ENCODE results near the gene SMIM45.

The SMIM45 gene

DNA sequence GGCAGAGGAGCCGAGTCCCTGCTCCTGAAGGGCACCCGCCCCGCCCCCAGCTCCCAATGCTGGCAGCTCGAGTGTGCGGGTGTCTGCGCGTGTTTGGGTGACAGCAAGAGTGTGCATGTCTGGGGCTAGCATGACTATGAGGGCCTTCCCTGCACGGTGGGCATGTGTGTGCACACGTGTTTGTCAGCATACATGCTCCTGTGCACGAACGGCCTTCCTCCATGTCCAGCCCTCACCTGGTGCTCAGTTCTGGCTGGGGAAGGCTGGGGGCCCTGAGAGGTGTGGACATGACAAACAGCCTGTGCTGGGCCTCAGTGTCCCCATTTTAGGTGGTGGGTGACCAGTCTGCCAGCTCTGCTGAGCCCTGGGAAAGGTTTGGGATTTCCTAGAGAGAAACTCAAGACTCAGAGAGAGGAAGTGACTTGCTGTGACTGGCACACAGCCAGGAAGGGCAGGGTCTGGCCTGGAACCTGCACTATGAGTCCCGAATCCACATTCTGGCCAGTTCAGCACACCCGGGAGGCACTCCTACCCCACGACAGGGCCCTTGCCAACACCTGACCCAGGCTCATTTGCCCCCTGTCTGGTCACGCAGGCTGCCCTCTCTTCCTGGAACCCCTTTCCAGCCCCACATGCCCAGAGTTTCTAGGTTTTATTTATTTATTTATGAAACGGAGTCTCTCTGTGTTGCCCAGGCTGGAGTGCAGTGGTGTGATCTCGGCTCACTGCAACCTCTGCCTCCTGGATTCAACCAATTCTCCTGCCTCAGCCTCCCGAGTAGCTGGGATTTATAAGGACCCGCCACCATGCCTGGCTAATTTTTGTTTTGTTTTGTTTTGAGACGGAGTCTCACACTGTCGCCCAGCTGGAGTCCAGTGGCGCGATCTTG lies 33.8 kb upstream of the SMIM45 start:
- Histone ChIP-seq H3K9ac (ENCODE audit: low read depth, low read length) (no peak overlapping the region), H4K20me1 (ENCODE audit: insufficient read depth, low read length) (peaks cover 17% of the 10 kb centered on the region), H3K79me2 (ENCODE audit: insufficient read depth, low read length) (no peaks in the 10 kb centered on the region), H3K4me2 (ENCODE audit: insufficient read depth, low read length) (no peak overlapping the region), H3K4me1 (ENCODE audit: insufficient read depth, low read length) (no peaks in the 10 kb centered on the region; the same call in 1 of the 2 replicates), H3K27ac (ENCODE audit: low read length) (no peak overlapping the region), H3K27me3 (ENCODE audit: insufficient read depth, low read length, poor library complexity) (peaks cover 4% of the 10 kb centered on the region), H3K4me3 (ENCODE audit: low read depth in 1 of 2, low read length in 2 of 2) (no peak overlapping the region), H3K36me3 (ENCODE audit: insufficient read depth, low read length) (0 out of 2 replicates have a peak, but pooled peaks cover under 1% of the 10 kb centered on the region), H3K9me3 (ENCODE audit: insufficient read depth, low read length, severe bottlenecking) (no peaks in the 10 kb centered on the region), H2AFZ (ENCODE audit: low read depth, low read length) (no peak overlapping the region)
- DNase-seq: no peak
- TF ChIP-seq EZH2 (IDR thresholded peaks at IDR 0.05; ENCODE audit: borderline replicate concordance, low read depth, low read length, severe bottlenecking): no peak
- TF ChIP-seq, protein P1, sequence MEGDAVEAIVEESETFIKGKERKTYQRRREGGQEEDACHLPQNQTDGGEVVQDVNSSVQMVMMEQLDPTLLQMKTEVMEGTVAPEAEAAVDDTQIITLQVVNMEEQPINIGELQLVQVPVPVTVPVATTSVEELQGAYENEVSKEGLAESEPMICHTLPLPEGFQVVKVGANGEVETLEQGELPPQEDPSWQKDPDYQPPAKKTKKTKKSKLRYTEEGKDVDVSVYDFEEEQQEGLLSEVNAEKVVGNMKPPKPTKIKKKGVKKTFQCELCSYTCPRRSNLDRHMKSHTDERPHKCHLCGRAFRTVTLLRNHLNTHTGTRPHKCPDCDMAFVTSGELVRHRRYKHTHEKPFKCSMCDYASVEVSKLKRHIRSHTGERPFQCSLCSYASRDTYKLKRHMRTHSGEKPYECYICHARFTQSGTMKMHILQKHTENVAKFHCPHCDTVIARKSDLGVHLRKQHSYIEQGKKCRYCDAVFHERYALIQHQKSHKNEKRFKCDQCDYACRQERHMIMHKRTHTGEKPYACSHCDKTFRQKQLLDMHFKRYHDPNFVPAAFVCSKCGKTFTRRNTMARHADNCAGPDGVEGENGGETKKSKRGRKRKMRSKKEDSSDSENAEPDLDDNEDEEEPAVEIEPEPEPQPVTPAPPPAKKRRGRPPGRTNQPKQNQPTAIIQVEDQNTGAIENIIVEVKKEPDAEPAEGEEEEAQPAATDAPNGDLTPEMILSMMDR (IDR thresholded peaks at IDR 0.05; ENCODE audit: borderline replicate concordance, extremely low read depth, low read length, poor library complexity, severe bottlenecking): no peak
- no peak for ATAC-seq (ENCODE audit: insufficient read depth, low read depth)

DNA sequence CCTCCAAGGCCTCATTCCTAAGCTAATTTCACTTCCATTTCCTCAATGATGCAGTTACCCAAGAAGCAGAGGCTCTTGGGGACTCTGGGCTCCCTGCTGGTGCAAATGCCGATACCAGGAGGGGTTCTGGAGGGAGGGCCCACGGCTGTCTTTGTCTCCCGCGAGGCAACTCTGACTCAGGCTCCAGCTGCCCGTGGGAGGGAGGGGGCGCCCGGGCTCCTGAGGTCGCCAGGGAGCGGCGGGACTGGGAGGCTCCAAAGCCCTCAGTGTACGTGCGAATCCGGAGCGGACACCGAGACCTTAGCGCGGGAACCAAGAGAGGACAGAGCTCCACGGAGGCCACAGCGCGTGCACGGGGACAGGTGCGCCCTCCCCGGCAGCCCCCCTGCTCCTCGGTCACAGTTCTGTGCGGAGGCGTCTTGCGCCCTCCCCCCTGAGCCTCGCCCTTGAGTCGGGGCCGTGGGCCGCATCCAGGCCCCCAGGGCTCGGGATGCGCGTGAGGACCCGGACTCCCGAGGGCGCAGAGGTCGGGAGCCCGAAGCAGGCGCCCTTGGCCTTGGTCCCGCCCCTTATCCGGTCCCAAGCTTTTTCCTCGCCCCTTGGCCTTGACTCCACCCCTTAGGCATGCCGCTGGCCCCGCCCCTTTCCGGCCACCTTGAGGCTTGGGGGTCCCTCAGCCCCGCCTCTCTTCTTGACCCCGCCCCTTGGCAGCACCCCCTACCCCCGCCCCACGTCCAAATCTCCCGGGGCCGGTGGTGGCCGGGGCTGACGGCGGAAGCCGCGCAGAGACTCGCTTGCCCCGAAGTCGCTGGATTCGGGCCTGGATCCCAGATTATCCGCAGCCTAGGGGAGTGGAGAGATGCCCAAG lies 32.4 kb upstream of the SMIM45 start:
- no peak for DNase-seq
- Histone ChIP-seq H4K20me1 (ENCODE audit: insufficient read depth, low read length) (peaks cover 13% of the 10 kb centered on the region; the same call in 1 of the 2 replicates), H3K27me3 (ENCODE audit: insufficient read depth, low read length, poor library complexity) (peaks cover 4% of the 10 kb centered on the region), H3K4me1 (ENCODE audit: insufficient read depth, low read length) (no peaks in the 10 kb centered on the region; the same call in 1 of the 2 replicates), H3K27ac (ENCODE audit: low read length) (no peak overlapping the region), H3K9ac (ENCODE audit: low read depth, low read length) (no peak overlapping the region), H3K9me3 (ENCODE audit: insufficient read depth, low read length, severe bottlenecking) (no peaks in the 10 kb centered on the region), H3K79me2 (ENCODE audit: insufficient read depth, low read length) (no peaks in the 10 kb centered on the region), H3K4me3 (ENCODE audit: low read depth in 1 of 2, low read length in 2 of 2) (no peak overlapping the region), H3K36me3 (ENCODE audit: insufficient read depth, low read length) (peaks cover 2% of the 10 kb centered on the region; the same call in 1 of the 2 replicates), H2AFZ (ENCODE audit: low read depth, low read length) (no peak overlapping the region), H3K4me2 (ENCODE audit: insufficient read depth, low read length) (no peak overlapping the region)
- ATAC-seq (ENCODE audit: insufficient read depth, low read depth): no peak
- TF ChIP-seq, protein P1 (IDR thresholded peaks at IDR 0.05; ENCODE audit: borderline replicate concordance, extremely low read depth, low read length, poor library complexity, severe bottlenecking): no peak
- no peak for TF ChIP-seq EZH2 (IDR thresholded peaks at IDR 0.05; ENCODE audit: borderline replicate concordance, low read depth, low read length, severe bottlenecking)

DNA sequence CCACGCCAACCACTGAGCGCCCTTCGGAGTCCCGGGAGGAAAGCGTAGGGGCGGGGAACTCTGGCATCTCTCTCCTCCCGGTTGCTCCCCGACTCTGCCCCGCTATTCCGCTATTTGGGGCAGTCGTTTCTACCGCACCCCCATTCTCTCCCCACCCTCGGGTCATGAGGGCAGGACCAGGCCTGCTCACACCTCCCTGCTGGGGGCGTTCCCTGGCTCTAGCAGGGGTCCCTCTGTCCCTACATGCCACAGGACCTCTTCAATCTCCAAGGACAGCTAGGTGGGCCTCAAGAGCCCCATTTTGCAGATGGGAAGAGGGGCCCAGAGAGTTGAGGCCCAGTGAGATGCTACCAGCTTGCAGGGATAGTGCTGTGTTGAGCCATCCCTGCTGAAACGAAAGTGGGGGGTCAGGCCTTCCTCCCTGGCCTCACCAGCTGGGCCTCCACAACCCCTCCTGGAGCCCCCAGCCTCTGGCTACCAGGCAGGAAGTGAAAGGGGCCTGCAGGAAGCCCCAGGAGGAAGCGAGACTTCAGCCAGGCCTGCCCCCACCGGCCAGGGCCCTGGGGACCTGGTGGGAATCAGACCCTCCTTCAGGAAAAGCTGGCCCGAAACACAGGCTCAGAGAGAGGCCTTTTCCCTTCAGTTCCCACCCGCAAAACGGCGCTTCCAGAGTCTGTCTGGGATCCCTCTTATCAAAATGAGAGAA lies 31.5 kb upstream of the SMIM45 start:
- ATAC-seq (ENCODE audit: insufficient read depth, low read depth): no peak
- Histone ChIP-seq H2AFZ (ENCODE audit: low read depth, low read length) (no peak overlapping the region), H3K4me3 (ENCODE audit: low read depth in 1 of 2, low read length in 2 of 2) (no peak overlapping the region), H3K36me3 (ENCODE audit: insufficient read depth, low read length) (peaks cover 6% of the 10 kb centered on the region; the same call in 1 of the 2 replicates), H3K4me2 (ENCODE audit: insufficient read depth, low read length) (no peak overlapping the region), H3K4me1 (ENCODE audit: insufficient read depth, low read length) (no peaks in the 10 kb centered on the region), H3K79me2 (ENCODE audit: insufficient read depth, low read length) (no peaks in the 10 kb centered on the region), H3K9ac (ENCODE audit: low read depth, low read length) (no peak overlapping the region), H4K20me1 (ENCODE audit: insufficient read depth, low read length) (peaks cover 9% of the 10 kb centered on the region; the same call in 1 of the 2 replicates), H3K9me3 (ENCODE audit: insufficient read depth, low read length, severe bottlenecking) (no peaks in the 10 kb centered on the region), H3K27ac (ENCODE audit: low read length) (no peak overlapping the region), H3K27me3 (ENCODE audit: insufficient read depth, low read length, poor library complexity) (peaks cover under 1% of the 10 kb centered on the region)
- no peak for TF ChIP-seq EZH2 (IDR thresholded peaks at IDR 0.05; ENCODE audit: borderline replicate concordance, low read depth, low read length, severe bottlenecking)
- TF ChIP-seq, protein P1 (IDR thresholded peaks at IDR 0.05; ENCODE audit: borderline replicate concordance, extremely low read depth, low read length, poor library complexity, severe bottlenecking): no peak
- DNase-seq: no peak

All from DND-41 (cell line).